HepG2 (cell line): ENCODE data around the gene DOK7. TPM values are rescaled to one million over a fixed set of nuclear protein-coding genes. Genes with fewer than 3 reads are reported as not detected.

ENCODE experiments used
- ARID3A ChIP-seq: IDR thresholded peaks from 2 replicates; pipeline ENCODE4 v1.6.1; 2012; ENCODE audit warnings: low read depth, low read length, improper control_type of control experiment
- CEBPG ChIP-seq: IDR thresholded peaks from 2 replicates; pipeline ENCODE4 v1.6.1; 2016
- HIVEP1 ChIP-seq: sonication (generic); formaldehyde crosslinking; IDR thresholded peaks from 2 replicates; pipeline ENCODE4 v1.4.0; 2020; ENCODE audit warnings: mild to moderate bottlenecking, missing genetic modification reagents
- HNF4A ChIP-seq: sonication (generic); formaldehyde crosslinking; IDR thresholded peaks from 2 replicates; pipeline ENCODE4 v1.4.0; 2020; ENCODE audit warnings: missing genetic modification reagents
- HNRNPH1 ChIP-seq: fragments of 200-400 bp; formaldehyde crosslinking; optimal IDR thresholded peaks from 2 replicates; pipeline ENCODE3; 2017; ENCODE audit warnings: mild to moderate bottlenecking, low read depth, low read length
- HNRNPL ChIP-seq: fragments of 200-400 bp; formaldehyde crosslinking; IDR thresholded peaks from 2 replicates; pipeline ENCODE4 v1.6.1; 2017; ENCODE audit warnings: mild to moderate bottlenecking, low read depth, low read length
- PHF8 ChIP-seq: sonication (generic); formaldehyde crosslinking; IDR thresholded peaks from 2 replicates; pipeline ENCODE4 v1.5.0; 2020; ENCODE audit warnings: missing genetic modification reagents
- RBAK ChIP-seq: sonication (generic); formaldehyde crosslinking; IDR thresholded peaks from 2 replicates; pipeline ENCODE4 v1.5.1; 2020; ENCODE audit warnings: mild to moderate bottlenecking, missing genetic modification reagents
- TP53 ChIP-seq: sonication (generic); formaldehyde crosslinking; conservative IDR thresholded peaks from 2 replicates; pipeline ENCODE4 v1.4.0; 2020; ENCODE audit warnings: missing genetic modification reagents
- ZKSCAN1 ChIP-seq: fragments of 150-350 bp; IDR thresholded peaks from 2 replicates; pipeline ENCODE4 v1.6.1; 2014; ENCODE audit warnings: low read length
- ZNF12 ChIP-seq: sonication (generic); formaldehyde crosslinking; IDR thresholded peaks from 2 replicates; pipeline ENCODE4 v1.5.0; 2020; ENCODE audit warnings: missing genetic modification reagents
- ZNF280D ChIP-seq: sonication (generic); formaldehyde crosslinking; IDR thresholded peaks from 2 replicates; pipeline ENCODE4 v1.5.1; 2020; ENCODE audit warnings: mild to moderate bottlenecking, missing genetic modification reagents
- ZNF292 ChIP-seq: sonication (generic); formaldehyde crosslinking; IDR thresholded peaks from 2 replicates; pipeline ENCODE4 v1.8.1; 2022; ENCODE audit warnings: mild to moderate bottlenecking, low read depth, missing genetic modification reagents, borderline replicate concordance
- ZNF781 ChIP-seq: sonication (generic); formaldehyde crosslinking; IDR thresholded peaks from 2 replicates; pipeline ENCODE4 v1.5.1; 2020; ENCODE audit warnings: borderline replicate concordance, mild to moderate bottlenecking, missing genetic modification reagents; ENCODE audit errors: not compliant biosample characterization
- ZSCAN31 ChIP-seq: sonication (generic); formaldehyde crosslinking; IDR thresholded peaks from 2 replicates; pipeline ENCODE4 v1.5.0; 2020; ENCODE audit warnings: low read depth, mild to moderate bottlenecking, missing genetic modification reagents
- polyA plus RNA-seq, 8 experiments: library from polyadenylated mRNA; depleted of rRNA in 3 of 8; stranded (reverse) in 7 of 8; unstranded in 1 of 8; fragments of >200 nt; fragmentation: Illumina TruSeq in 4 of 8; extraction: Trizol in 4 of 8; gene quantifications; 2 replicates each; pipeline versions ENCODE4 v1.2.1 to v1.2.3, GENCODE V29; 2011 to 2016; ENCODE audit warnings: low read depth in 4 of 8, missing spikeins in 1 of 8, mixed read lengths in 1 of 8; ENCODE audit not compliant: insufficient read depth in 1 of 8
- total RNA-seq, 5 experiments: library from RNA; depleted of rRNA; stranded (reverse); fragments of >200 nt; fragmentation: Illumina TruSeq; extraction: Trizol; gene quantifications; 2 replicates each; pipeline ENCODE4 v1.2.3, GENCODE V29; 2016; ENCODE audit warnings: low read depth in 1 of 5
- TF ChIP-seq, protein P1 (sequence below): sonication (generic); formaldehyde crosslinking; IDR thresholded peaks from 2 replicates; pipeline ENCODE4 v1.4.0; 2020; ENCODE audit warnings: missing genetic modification reagents, borderline replicate concordance
- TF ChIP-seq, protein P2 (sequence below): sonication (generic); formaldehyde crosslinking; IDR thresholded peaks from 2 replicates; pipeline ENCODE4 v1.4.0; 2020; ENCODE audit warnings: missing genetic modification reagents
- TF ChIP-seq, protein P3 (sequence below): fragments of 450-650 bp; IDR thresholded peaks from 2 replicates; pipeline ENCODE4 v1.6.1; 2017

The DOK7 gene
- total and polyA plus RNA-seq, 2 of the 13 experiments (the other 11 are each of a cell fraction or from before 2014, with no cell fraction given) = 0.03 to 0.07 TPM

DNA sequence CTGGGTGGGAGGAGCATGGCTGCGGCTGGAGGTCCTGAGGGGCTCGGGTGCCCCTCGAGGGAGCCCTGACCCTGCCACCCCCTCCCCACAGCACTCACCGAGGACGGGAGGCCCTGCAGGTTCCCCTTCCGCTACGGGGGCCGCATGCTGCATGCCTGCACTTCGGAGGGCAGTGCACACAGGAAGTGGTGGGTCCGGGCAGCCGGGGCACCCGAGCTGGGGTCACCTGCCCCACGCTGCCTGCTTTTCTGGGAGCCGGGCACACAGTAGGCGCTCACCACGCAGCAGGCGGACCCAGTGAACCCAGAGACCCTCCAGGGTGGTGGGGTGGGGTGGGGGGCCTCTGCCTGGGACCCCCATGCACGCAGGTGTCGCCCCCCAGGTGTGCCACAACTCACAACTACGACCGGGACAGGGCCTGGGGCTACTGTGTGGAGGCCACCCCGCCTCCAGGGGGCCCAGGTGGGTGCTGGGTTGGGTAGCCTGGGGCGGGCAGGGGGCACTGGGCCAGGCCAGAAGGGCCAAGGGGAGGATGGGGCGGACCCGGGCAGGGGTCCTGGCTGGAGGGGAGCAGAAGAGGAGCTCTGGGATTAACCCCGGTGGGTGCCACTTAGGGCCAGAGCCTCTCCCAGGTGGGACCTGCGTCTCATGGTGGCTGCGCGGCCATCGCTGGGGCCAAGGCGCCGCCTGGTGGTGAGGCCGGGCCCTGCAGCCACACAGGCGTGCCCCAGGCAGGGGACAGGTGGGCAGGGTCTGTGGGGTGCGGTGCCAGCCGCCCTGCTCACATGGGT is 20.0 kb upstream of the DOK7 start (continued):
- TF ChIP-seq CEBPG (0 out of 2 replicates have a peak, but pooled peaks have one; percentile 36), ZNF292 (peak; percentile 49; the same call in 1 of the 2 replicates), ZSCAN31 (peak; percentile 76), ZNF280D (CRISPR knock-in tag) (no peak), HNRNPH1 (no peak), RBAK (no peak), ARID3A (no peak), TP53 (CRISPR knock-in tag) (0 out of 2 replicates have a peak, but pooled peaks have one; percentile 72), ZKSCAN1 (peak; percentile 29; the same call in 1 of the 2 replicates), PHF8 (CRISPR knock-in tag) (peak; percentile 55), ZNF12 (CRISPR knock-in tag) (no peak), HIVEP1 (CRISPR knock-in tag) (peak; percentile 20; the same call in 1 of the 2 replicates), ZNF781 (CRISPR knock-in tag) (peak; percentile 73), HNRNPL (peak; percentile 87), HNF4A (CRISPR knock-in tag) (no peak)
- TF ChIP-seq, protein P1, sequence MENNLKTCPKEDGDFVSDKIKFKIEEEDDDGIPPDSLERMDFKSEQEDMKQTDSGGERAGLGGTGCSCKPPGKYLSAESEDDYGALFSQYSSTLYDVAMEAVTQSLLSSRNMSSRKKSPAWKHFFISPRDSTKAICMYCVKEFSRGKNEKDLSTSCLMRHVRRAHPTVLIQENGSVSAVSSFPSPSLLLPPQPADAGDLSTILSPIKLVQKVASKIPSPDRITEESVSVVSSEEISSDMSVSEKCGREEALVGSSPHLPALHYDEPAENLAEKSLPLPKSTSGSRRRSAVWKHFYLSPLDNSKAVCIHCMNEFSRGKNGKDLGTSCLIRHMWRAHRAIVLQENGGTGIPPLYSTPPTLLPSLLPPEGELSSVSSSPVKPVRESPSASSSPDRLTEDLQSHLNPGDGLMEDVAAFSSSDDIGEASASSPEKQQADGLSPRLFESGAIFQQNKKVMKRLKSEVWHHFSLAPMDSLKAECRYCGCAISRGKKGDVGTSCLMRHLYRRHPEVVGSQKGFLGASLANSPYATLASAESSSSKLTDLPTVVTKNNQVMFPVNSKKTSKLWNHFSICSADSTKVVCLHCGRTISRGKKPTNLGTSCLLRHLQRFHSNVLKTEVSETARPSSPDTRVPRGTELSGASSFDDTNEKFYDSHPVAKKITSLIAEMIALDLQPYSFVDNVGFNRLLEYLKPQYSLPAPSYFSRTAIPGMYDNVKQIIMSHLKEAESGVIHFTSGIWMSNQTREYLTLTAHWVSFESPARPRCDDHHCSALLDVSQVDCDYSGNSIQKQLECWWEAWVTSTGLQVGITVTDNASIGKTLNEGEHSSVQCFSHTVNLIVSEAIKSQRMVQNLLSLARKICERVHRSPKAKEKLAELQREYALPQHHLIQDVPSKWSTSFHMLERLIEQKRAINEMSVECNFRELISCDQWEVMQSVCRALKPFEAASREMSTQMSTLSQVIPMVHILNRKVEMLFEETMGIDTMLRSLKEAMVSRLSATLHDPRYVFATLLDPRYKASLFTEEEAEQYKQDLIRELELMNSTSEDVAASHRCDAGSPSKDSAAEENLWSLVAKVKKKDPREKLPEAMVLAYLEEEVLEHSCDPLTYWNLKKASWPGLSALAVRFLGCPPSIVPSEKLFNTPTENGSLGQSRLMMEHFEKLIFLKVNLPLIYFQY (CRISPR knock-in tag) = 0 out of 2 replicates have a peak, but pooled peaks have one; percentile 35
- TF ChIP-seq, protein P2, sequence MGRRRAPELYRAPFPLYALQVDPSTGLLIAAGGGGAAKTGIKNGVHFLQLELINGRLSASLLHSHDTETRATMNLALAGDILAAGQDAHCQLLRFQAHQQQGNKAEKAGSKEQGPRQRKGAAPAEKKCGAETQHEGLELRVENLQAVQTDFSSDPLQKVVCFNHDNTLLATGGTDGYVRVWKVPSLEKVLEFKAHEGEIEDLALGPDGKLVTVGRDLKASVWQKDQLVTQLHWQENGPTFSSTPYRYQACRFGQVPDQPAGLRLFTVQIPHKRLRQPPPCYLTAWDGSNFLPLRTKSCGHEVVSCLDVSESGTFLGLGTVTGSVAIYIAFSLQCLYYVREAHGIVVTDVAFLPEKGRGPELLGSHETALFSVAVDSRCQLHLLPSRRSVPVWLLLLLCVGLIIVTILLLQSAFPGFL (CRISPR knock-in tag) = no peak
- TF ChIP-seq, protein P3, sequence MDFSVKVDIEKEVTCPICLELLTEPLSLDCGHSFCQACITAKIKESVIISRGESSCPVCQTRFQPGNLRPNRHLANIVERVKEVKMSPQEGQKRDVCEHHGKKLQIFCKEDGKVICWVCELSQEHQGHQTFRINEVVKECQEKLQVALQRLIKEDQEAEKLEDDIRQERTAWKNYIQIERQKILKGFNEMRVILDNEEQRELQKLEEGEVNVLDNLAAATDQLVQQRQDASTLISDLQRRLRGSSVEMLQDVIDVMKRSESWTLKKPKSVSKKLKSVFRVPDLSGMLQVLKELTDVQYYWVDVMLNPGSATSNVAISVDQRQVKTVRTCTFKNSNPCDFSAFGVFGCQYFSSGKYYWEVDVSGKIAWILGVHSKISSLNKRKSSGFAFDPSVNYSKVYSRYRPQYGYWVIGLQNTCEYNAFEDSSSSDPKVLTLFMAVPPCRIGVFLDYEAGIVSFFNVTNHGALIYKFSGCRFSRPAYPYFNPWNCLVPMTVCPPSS = no peak
